GM19351 (cell line): Measurements from ENCODE around the gene CDH15.

Experiments
- ATAC-seq: cut with Tn5 transposase; IDR thresholded peaks from one replicate; pipeline ENCODE4 v1.9.1; 2021; ENCODE audit warnings: mild to moderate bottlenecking, moderate library complexity; ENCODE audit not compliant: unreplicated experiment

CDH15 gene

GRCh38 chr16:89170346-89171215 lies 967 bp upstream of the CDH15 start:
- no peak for ATAC-seq

GRCh38 chr16:89172171-89172527 lies 601 bp downstream of the CDH15 start:
- ATAC-seq = no peak

- no peak for ATAC-seq
Measured at GRCh38 chr16:89172528-89173173, 1.1 kb downstream of the CDH15 start.

- no peak for ATAC-seq
Measured at GRCh38 chr16:89173174-89173921, 1.8 kb downstream of the CDH15 start.

- ATAC-seq = no peak
Measured at GRCh38 chr16:89174055-89174827, 2.7 kb downstream of the CDH15 start.

GRCh38 chr16:89174877-89175276 lies 3.3 kb downstream of the CDH15 start:
- ATAC-seq = no peak

- ATAC-seq = no peak
Measured at GRCh38 chr16:89175280-89176146, 4.0 kb downstream of the CDH15 start.

GRCh38 chr16:89176147-89176690 lies 4.7 kb downstream of the CDH15 start:
- ATAC-seq = no peak

GRCh38 chr16:89176717-89177116 lies 5.2 kb downstream of the CDH15 start:
- no peak for ATAC-seq

GRCh38 chr16:89177501-89177900 lies 6.0 kb downstream of the CDH15 start:
- no peak for ATAC-seq

GRCh38 chr16:89178453-89179147 lies 7.1 kb downstream of the CDH15 start:
- no peak for ATAC-seq

GRCh38 chr16:89179148-89179484 lies 7.6 kb downstream of the CDH15 start:
- ATAC-seq = no peak

GRCh38 chr16:89179656-89180315 lies 8.2 kb downstream of the CDH15 start:
- no peak for ATAC-seq

GRCh38 chr16:89183463-89183862 lies 11.9 kb downstream of the CDH15 start:
- ATAC-seq = no peak

GRCh38 chr16:89183975-89184676 lies 12.6 kb downstream of the CDH15 start:
- ATAC-seq = no peak

GRCh38 chr16:89184677-89184932 lies 13.1 kb downstream of the CDH15 start:
- no peak for ATAC-seq

- ATAC-seq = no peak
Measured at GRCh38 chr16:89184933-89185794, 13.6 kb downstream of the CDH15 start.
